Suprapubic skin (tissue), 4 donors: ENCODE results near the gene CEP135. TPM values are rescaled to one million over a fixed set of nuclear protein-coding genes. Genes with fewer than 3 reads are reported as not detected.

Source experiments
- DNase-seq, 2 donors: peaks; one replicate each; pipeline ENCODE4 v3.0.0-alpha.2; 2019; ENCODE audit warnings: low spot score in 2 of 2
- H3K27ac ChIP-seq: fragments of 200-600 bp; sonication (generic); one replicate; pipeline ENCODE4 v1.5.1; 2019
- H3K27me3 ChIP-seq: fragments of 200-600 bp; sonication (generic); one replicate; pipeline ENCODE4 v1.5.1; 2019
- H3K36me3 ChIP-seq: fragments of 200-600 bp; sonication (generic); one replicate; pipeline ENCODE4 v1.5.1; 2019
- H3K4me1 ChIP-seq: fragments of 200-600 bp; sonication (generic); one replicate; pipeline ENCODE4 v1.5.1; 2019
- H3K4me3 ChIP-seq: fragments of 200-600 bp; sonication (generic); one replicate; pipeline ENCODE4 v1.5.1; 2019; ENCODE audit warnings: mild to moderate bottlenecking
- H3K9me3 ChIP-seq: fragments of 200-600 bp; sonication (generic); one replicate; pipeline ENCODE4 v1.5.1; 2019
- EP300 ChIP-seq: sonication (generic); formaldehyde crosslinking; IDR thresholded peaks from one replicate; pipeline ENCODE4 v1.6.1; 2017; ENCODE audit warnings: antibody characterized with exemption
- POLR2A ChIP-seq, 2 donors: fragments of 450-650 bp; IDR thresholded peaks; one replicate each; pipeline ENCODE4 v1.6.1; 2017; ENCODE audit warnings: antibody characterized with exemption in 2 of 2, mild to moderate bottlenecking in 2 of 2, moderate library complexity in 2 of 2
- POLR2AphosphoS5 ChIP-seq, 3 donors: sonication (generic); formaldehyde crosslinking; IDR thresholded peaks; one replicate each; pipeline ENCODE4 v1.6.1; 2017; ENCODE audit warnings: antibody characterized with exemption in 3 of 3
- WGBS: methylation state at CpG from one replicate; pipeline ENCODE4 v1.1.5; 2018; 5-methylcytosine and 5-hydroxymethylcytosine counted together
- total RNA-seq, 4 donors: library from RNA; depleted of rRNA; stranded (reverse); fragments of >200 nt; gene quantifications; one replicate each; pipeline ENCODE4 v1.1.0, GENCODE V29; 2016
- TF ChIP-seq, protein P1 (sequence below), 2 donors: fragments of 200-600 bp in 1 of 2; fragments of 450-650 bp in 1 of 2; sonication (generic) in 1 of 2; IDR thresholded peaks; one replicate each; pipeline ENCODE4 v1.5.1; 2016 to 2019; ENCODE audit warnings: antibody characterized with exemption in 2 of 2, mild to moderate bottlenecking in 1 of 2, moderate library complexity in 1 of 2

CEP135 gene
- total RNA-seq, 4 donors from 2014 or later, result 3.1 to 16.1 (median 4.8) TPM

DNA sequence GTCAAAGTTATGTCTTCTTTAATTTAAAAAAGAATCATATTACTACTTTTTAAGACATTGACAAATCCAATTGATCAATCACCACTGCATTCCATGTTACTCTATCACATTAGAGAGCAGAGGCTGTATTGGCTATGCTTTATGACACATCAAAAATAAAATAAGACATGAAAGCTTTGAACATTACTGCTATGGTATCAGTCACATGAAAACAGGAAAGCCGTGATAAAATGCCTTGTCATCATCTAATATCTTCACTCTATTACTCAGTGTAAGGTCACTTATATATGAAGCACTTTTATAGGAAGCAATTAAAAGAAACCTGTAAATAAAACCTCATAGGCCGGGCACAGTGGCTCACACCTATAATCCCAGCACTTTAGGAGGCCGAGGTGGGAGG is 27.7 kb upstream of the CEP135 start:
- no peaks in the 10 kb centered on the region for H3K36me3 ChIP-seq
- H3K27me3 ChIP-seq, result no peaks in the 10 kb centered on the region
- no peak for TF ChIP-seq POLR2A (IDR thresholded peaks at IDR 0.05)
- TF ChIP-seq POLR2AphosphoS5 (IDR thresholded peaks at IDR 0.05), result no peak
- TF ChIP-seq, protein P1, sequence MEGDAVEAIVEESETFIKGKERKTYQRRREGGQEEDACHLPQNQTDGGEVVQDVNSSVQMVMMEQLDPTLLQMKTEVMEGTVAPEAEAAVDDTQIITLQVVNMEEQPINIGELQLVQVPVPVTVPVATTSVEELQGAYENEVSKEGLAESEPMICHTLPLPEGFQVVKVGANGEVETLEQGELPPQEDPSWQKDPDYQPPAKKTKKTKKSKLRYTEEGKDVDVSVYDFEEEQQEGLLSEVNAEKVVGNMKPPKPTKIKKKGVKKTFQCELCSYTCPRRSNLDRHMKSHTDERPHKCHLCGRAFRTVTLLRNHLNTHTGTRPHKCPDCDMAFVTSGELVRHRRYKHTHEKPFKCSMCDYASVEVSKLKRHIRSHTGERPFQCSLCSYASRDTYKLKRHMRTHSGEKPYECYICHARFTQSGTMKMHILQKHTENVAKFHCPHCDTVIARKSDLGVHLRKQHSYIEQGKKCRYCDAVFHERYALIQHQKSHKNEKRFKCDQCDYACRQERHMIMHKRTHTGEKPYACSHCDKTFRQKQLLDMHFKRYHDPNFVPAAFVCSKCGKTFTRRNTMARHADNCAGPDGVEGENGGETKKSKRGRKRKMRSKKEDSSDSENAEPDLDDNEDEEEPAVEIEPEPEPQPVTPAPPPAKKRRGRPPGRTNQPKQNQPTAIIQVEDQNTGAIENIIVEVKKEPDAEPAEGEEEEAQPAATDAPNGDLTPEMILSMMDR (IDR thresholded peaks at IDR 0.05), result no peak
- no peaks in the 10 kb centered on the region for H3K9me3 ChIP-seq
- H3K4me3 ChIP-seq, result no peak overlapping the region
- no peaks in the 10 kb centered on the region for H3K4me1 ChIP-seq
- WGBS, result 84% methylated on average over 3 of the region's 3 CpGs
- H3K27ac ChIP-seq, result no peak overlapping the region
- DNase-seq, result no peak

DNA sequence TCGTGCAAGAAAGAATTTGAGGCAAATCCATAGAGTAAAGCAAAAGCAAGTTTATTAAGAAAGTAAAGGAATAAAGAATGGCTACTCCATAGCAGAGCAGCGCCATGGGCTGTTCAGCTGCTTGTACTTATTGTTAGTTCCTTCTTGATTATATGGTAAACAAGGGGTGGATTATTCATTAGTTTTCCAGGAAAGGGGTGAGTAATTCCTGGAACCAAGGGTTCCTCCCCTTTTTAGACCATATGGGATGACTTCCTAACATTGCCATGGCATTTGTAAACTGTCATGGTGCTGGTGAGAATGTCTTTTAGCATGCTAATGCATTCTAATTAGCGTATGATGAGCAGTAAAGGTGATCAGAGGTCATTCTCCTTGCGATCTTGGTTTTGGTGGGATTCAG is 23.5 kb upstream of the CEP135 start:
- Histone ChIP-seq H3K4me3 (no peak overlapping the region), H3K27ac (no peak overlapping the region), H3K4me1 (no peaks in the 10 kb centered on the region), H3K27me3 (no peaks in the 10 kb centered on the region), H3K36me3 (no peaks in the 10 kb centered on the region), H3K9me3 (no peaks in the 10 kb centered on the region)
- DNase-seq, result no peak
- TF ChIP-seq EP300, result no peak
- 85% methylated on average over 4 of the region's 4 CpGs for WGBS

DNA sequence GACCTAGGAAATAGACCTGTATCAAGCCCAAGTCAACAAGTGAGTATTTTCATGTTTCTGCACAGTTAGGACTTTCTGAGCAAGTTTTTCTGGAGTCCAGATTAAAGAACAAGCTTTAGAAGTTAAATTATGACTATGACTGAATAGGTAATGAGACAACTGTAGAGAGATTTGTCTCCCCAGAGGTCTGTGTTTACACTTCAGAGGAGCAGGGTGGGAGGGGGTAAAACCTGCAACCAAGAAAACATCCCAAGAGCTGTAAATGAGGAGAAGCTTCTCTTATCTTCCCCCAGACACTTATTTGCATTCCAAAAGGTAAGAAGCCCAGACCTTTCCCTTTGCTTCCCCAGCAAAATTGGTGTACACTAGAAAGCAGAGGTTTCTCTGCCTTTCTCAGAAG is 22.1 kb upstream of the CEP135 start:
- TF ChIP-seq POLR2AphosphoS5 (IDR thresholded peaks at IDR 0.05) (no peak), EP300 (no peak), POLR2A (IDR thresholded peaks at IDR 0.05) (no peak)
- TF ChIP-seq, protein P1 (IDR thresholded peaks at IDR 0.05), result no peak
- no peak overlapping the region for H3K4me3 ChIP-seq

DNA sequence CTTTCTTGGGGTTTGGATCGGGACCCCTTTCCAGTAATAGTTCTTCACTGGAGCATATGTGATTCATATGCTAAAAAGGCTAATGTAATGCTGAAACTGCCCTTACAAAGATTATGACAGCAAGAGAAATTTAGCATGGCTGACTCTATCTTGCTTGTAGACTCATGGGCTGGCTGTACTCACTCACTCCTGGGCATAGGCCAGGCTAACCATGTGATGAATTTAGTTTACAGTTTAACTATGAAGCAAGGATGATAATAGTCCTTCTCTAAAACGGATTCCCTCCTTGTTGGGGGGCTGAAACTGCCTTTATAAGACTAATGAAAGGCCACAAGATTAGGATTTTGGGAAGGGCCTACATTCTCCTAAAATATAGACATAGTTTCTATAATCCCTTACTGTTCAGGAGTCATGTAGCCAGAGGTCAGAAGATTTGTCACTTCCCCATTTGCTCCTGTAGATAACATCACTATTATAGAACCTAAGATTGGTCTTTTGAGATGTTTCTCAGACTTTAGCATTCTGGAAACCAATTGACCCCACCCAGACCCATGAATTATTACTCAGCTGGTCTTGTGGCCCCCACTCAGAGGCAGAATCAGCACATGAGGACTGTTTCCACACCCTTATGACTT is 20.8 kb upstream of the CEP135 start:
- TF ChIP-seq POLR2A (IDR thresholded peaks at IDR 0.05) (no peak), POLR2AphosphoS5 (IDR thresholded peaks at IDR 0.05) (no peak), EP300 (no peak)
- Histone ChIP-seq H3K36me3 (no peaks in the 10 kb centered on the region), H3K27ac (no peak overlapping the region), H3K9me3 (no peaks in the 10 kb centered on the region), H3K4me3 (no peak overlapping the region), H3K27me3 (no peaks in the 10 kb centered on the region), H3K4me1 (no peaks in the 10 kb centered on the region)
- DNase-seq, result no peak
- 77% methylated on average over 2 of the region's 2 CpGs for WGBS

More for the DNA sequence above, 22.1 kb upstream of the CEP135 start:
- Histone ChIP-seq H3K9me3 (no peaks in the 10 kb centered on the region), H3K27me3 (no peaks in the 10 kb centered on the region), H3K4me1 (no peaks in the 10 kb centered on the region), H3K36me3 (no peaks in the 10 kb centered on the region), H3K27ac (no peak overlapping the region)
- DNase-seq, result no peak

DNA sequence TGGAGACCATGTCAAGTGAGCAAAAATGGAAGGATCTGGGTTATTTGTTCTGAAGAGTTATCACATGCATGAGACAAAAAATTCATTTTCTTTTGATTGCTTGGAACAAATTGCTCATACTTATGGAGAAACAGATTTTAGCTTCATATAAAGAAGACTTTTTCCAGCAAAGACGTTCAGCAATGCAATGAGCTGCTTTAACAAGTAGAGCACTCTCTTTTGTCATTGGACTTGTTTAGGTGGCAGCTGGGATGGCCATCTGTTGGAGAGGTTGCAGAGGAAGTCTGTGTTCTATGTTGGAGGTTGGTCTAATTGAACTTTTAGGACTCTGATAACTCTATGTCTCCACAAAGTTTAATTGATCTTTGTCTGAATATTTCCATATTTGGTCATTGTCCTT is 19.9 kb upstream of the CEP135 start:
- H3K4me3 ChIP-seq, result no peak overlapping the region
- H3K27me3 ChIP-seq, result no peaks in the 10 kb centered on the region
- no peak for TF ChIP-seq POLR2A (IDR thresholded peaks at IDR 0.05)
- TF ChIP-seq, protein P1 (IDR thresholded peaks at IDR 0.05), result no peak
- no peak for TF ChIP-seq POLR2AphosphoS5 (IDR thresholded peaks at IDR 0.05)
- TF ChIP-seq EP300, result no peak
- no peaks in the 10 kb centered on the region for H3K36me3 ChIP-seq
- H3K27ac ChIP-seq, result no peak overlapping the region
- H3K9me3 ChIP-seq, result no peaks in the 10 kb centered on the region
- H3K4me1 ChIP-seq, result no peaks in the 10 kb centered on the region
- no peak for DNase-seq
- WGBS, result 84% methylated on average over 1 of the region's 1 CpG

DNA sequence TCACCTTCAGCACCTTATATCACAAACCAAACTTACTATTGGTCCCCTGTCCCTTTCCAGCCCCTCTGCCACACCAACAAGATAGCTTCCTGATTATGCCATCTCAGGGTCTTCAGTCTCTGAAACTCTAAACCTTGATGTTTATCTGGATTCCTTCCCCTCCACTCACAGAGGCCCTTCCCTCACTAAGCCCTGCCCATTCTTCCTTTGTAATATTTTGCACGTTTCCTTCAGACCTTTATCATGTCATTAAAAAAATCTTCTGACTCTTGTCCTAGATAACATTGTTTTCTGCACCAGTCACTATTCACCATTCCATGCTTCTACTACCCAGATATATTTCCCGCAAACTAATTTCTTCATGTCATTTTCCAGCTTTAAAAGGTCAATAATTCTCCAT is 17.7 kb upstream of the CEP135 start:
- TF ChIP-seq, protein P1 (IDR thresholded peaks at IDR 0.05), result no peak
- TF ChIP-seq POLR2AphosphoS5 (IDR thresholded peaks at IDR 0.05) (no peak), POLR2A (IDR thresholded peaks at IDR 0.05) (no peak), EP300 (no peak)

More for the DNA sequence above, 17.7 kb upstream of the CEP135 start:
- no peak overlapping the region for H3K27ac ChIP-seq
- no peaks in the 10 kb centered on the region for H3K4me1 ChIP-seq
- 64% methylated on average over 2 of the region's 2 CpGs for WGBS
- DNase-seq, result no peak
- H3K27me3 ChIP-seq, result no peaks in the 10 kb centered on the region
- no peaks in the 10 kb centered on the region for H3K36me3 ChIP-seq
- H3K4me3 ChIP-seq, result no peak overlapping the region
- no peaks in the 10 kb centered on the region for H3K9me3 ChIP-seq
